D341Med (cell line): ENCODE results near the gene SCGN.

ENCODE experiments used
- DNase-seq: peaks from one replicate; pipeline ENCODE4 v3.0.0; 2012; ENCODE audit warnings: low spot score

The SCGN gene

DNA sequence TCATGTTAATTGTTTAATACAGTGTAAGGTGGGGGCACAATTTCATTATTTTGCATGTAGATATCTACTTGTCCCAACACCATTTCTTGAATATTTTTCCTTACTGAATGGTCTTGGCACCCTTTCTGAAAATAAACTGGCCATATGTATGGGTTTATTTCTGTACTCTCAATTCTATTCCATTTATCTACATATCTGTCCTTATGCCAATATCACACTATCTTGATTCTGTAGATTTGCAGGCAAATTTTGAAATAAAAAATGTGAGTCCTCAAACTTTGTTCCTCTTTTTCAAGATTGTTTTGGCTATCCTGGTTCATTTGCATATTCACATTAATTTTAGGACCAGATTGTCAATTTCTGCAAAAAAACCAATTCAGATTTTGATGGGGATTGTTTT lies 34.8 kb downstream of the SCGN start:
- no peak for DNase-seq

DNA sequence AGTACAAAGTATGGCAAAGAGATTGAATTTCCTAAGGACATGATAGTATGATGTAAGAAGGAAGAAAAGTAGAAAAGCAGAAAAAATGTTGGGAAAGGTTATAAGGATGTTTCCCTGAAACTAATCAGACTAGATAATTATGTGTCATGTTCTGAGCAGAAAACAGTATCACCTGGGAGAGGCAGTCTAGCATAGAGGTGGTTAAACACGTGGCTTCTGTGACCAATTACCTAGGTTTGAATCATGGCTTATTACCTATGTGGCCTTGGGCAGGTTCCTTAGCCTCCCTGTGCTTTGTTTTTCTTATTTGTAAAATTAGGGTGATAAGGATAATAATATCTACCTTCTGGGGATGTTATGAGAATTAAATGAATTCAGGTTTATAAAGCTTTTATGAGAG lies 38.0 kb downstream of the SCGN start:
- DNase-seq = no peak

DNA sequence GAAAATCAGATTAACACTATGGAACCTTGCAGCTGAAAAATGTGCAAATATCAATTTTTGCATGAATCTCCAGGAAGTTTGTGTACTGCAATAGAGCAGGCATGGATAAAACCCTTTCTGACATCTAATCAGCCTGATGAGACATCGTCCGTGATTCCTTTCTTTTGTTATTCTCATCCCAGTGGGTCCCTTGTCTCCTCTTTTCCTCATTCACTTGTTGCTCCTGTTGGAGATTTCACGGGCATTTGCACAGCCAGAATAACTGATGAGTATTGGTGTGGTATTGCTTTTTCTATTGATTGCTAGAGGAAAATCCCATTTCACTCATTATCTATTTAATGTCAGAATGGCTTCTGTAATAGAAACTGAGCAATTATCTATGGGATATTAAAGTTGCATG lies 39.9 kb downstream of the SCGN start:
- no peak for DNase-seq

DNA sequence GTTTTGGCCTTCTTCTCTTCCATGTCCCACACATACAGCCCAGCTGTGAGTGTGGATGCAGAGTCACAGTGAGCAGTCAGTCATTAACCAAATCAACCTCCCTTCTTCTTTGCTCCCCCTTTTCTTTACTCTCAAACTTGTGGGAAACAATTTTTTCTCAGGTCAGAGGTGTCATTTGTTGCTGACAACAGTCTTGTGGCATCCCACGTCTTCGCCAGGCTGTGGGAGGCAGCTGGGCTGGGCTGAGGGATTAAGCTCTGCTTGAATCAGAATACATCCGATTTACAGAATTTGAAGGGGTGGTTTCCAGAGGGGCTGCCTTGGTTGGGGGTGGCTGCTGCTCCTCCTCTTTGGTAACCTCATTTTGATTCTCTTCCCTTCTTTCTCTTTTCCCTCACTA lies 40.5 kb downstream of the SCGN start:
- no peak for DNase-seq

DNA sequence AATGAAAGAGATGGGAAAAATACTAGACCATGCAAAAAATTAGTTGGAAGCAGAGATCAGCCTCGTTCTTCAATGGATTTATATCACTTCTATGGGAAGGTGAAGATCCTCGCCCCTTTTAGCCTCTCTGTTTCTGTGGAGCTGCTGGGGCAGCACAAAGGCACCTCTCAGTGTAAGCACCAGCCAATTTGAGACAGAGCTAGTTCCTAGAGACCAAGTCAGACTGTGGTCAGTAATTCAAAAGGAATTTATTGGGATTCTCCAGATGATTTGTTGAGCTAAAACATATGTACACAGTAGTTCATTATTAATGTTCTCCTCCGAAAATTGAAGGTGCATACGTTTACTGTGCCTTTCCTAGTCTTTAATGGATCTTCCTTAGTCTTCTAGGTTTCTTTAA lies 42.4 kb downstream of the SCGN start:
- DNase-seq = no peak

DNA sequence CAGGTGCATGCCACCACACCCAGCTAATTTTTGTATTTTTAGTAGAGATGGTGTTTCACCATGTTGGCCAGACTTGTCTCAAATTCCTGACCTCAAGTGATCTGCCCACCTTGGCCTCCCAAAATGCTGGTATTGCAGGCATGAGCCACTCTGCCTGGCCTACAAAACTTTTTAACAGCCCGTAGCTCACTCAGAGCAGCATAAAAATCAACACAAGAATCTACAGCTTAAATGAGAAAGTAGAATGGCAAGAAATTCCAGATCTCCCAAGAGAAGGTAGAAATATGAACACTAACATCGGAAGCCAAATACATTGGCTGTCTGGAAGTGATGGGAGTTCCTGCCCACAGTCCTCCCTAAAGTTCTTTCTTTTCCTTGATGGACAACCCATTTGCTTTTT lies 43.7 kb downstream of the SCGN start:
- no peak for DNase-seq

DNA sequence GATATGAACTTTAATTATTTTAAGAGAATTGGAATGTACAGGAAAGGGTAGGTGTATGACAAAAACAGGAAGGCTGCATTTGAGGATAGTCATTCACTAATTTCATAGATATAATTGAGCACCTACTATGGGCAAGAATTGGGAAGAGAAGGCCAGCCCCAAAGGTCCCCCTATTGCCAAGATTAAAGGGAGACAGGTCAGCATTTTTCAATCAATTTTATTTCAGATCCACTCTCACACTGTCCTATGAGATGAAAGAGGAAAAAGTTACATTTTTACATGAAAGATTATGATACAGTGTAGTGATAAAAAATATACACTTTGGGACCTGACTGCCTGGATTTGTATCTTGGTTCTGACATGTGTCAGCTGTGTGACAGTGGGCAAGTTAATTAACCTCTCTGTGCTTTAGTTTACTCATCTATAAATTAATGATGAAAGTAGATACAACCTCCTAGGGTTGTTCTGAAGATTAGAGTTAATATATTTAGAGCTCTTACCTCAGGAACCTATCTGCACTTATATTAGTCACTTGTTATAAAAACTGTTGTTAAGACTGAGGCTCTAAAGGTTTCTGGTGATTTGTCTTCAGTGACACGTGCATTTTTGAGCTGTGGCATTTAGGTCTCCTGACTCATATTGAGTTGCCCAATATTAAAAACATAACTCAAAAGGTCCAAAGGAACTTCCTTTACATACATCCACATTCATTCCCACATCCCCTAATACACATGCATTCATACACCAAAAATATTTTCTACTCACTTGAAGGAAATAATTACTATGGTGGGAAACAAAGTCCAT lies 45.7 kb downstream of the SCGN start:
- no peak for DNase-seq

DNA sequence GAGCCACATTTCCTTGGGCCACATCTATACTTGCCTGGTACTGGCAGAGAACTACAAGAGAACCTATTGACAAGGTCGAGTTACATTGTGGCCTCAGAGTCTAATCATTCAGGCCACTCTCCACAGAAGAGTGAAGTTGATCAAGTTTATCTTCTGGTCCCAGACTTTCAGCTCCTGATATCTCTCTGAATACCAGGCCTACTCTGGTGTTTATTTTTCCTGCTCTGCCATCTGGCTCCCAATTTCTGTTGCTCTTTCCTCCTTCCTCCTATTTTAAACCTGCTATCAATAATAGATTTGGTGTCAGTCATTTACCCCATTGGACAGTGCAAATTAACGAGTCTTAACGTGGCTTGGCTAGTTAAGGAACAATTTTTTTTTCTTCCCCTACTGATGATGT lies 46.6 kb downstream of the SCGN start:
- DNase-seq = no peak

DNA sequence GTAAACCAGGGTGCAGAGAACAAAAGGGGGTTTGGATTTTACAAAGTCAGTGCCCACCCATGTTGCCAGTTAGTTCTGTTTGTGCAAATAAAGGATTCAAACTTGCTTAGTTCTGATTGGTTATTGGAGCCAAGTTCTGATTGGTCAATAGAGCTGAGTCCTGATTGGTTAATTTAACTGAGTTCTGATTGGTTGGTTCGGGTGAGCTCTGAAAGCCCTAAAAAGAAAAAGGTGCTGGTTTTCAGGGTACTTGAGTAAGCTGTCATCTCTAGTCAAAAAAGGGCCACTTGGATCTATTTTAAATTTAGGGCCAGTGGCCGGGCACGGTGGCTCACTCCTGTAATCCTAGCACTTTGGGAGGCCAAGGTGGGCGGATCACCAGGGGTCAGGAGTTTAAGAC lies 47.6 kb downstream of the SCGN start:
- no peak for DNase-seq

DNA sequence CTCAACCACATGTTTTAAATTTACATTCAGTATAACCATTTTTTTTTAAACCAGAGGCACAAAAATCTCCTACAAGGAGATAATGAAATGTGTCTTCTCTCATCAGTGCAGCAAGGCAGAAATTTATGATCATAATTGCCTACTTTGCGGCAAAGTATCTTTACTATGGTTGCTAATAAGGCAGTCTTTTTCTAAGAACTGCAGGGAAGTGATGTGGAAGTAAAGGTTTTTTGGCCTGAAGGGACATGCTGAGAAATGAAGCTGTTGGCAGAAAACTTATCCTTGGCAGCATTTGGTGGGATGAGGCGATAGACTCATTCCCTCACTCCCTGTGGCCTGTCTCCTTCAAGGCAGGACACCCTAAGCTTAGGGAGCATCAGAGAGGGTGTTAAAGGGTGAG lies 48.7 kb downstream of the SCGN start:
- DNase-seq = no peak

DNA sequence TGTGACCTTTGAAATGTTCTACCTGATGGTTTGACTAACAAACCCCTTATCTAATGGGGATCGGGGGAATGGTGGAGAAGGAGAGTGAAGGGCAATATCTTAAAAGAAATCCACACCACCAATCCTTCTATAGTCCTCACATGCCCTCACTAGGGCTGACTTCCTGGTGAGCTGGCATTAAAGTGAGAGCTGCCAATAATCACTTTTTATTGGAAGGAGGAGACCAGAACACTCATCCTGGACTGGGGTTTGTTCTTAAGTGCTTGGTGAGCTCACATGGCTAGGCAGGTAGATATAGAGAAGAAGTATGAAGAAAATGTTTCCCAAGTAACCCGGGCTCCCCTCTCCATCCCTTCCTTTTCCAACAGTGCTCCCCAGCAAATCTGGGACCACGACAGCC lies 49.8 kb downstream of the SCGN start:
- no peak for DNase-seq

DNA sequence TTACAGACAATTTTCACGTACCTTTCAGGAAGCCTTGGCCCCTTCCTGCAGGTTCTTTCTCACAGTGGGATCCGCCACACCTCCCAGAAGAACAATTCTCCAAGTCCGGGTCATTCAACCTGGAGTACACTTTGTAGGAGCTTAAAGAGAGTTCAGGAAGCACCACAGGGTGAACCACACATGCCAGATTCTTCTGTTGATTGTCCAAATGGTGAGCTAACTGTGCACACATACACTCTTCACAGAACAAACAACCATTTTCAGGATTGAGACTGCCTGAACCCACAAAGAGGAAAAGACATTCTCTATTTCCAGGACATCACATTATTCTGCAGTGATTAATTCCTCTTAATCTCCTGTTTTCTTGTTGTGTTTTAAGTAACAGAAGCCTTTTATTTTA lies 51.0 kb downstream of the SCGN start:
- no peak for DNase-seq

DNA sequence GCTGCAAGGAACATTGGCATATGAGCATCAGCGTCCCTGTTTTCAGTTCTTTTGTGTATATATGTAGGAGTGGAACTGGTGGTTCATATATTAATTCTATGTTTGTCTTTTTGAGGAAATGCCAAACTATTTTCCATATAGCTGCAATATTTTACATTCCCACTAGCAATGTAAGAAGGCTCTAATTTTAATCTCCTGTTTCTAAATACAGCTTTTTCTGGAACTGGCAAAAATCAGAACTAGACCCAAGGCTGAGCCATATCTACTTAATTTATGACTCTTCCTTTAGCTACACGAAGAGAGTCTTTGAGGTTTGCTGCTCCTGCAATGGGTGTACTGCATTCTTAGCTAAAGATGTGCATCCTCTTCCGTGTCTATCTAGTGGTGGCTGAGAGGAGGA lies 52.0 kb downstream of the SCGN start:
- DNase-seq = no peak

DNA sequence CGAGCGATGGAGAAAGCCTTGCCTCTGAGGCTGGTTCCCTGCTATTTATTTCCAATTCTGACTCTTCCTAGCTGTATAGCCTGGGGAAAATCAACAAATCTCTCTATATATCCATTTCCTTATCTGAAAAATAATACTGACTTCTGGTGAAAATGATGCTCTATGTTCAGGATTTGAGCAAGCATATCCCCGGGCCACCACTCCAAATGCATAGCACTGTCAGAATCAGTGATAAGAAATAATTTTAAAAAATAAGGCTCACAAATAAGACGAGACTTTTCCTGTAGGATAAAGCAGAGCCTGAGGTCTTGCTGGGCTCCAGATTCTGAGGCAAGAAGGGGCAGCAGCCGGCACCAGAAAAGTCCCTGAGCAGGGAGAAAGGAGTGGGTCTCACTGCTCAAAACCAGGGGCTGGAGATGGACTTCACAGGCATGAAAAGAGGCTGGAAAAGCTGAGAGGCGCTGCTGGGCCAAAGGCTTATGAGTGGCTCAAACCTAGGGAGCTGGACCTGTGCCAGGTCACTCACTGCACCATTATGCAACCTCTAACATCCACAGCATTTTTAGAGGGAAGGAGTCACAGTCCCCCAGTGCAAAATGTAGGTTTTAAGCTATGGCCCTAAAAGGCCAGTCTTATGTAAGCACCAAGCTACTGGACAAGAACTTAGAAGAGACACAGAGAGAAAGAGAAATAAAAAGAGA lies 54.4 kb downstream of the SCGN start:
- DNase-seq = no peak

DNA sequence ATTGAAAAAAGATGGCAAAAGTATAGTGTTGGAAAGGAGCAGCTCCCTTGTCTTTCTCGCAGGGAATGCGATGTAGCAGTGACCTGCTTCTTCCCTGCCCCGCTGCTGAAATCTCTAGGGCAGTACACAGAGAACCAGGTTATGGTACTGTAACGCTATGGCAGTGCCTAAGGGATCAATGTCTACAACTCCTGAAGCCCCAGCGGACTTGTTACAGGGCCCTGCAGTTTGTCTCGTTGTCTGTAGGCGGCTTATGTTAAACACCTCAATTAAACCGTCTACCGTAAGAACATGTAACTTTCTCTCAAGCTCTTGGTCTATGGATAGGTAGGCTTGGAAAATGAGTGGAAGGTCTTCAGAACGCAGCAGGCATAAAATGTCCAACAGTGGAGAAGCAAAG lies 57.7 kb downstream of the SCGN start:
- DNase-seq = no peak

DNA sequence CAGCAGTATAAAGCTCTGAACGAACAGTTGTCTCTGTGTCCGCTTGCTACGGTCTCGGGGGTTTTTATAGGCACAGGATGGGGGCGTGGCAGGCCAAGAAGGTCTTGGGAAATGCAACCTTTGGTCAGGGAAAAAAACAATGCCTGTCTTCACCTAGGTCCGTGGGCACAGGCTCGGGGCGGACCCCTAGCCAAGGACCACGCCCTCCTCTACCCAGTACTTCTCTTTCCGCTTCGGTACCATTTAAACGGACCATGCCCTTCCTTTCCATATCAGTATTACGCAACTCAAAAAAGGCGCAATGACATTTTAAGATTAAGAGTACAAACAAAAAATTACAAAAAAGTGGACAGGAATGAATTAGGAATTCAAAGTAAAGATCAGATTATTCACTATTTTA lies 58.3 kb downstream of the SCGN start:
- no peak for DNase-seq

DNA sequence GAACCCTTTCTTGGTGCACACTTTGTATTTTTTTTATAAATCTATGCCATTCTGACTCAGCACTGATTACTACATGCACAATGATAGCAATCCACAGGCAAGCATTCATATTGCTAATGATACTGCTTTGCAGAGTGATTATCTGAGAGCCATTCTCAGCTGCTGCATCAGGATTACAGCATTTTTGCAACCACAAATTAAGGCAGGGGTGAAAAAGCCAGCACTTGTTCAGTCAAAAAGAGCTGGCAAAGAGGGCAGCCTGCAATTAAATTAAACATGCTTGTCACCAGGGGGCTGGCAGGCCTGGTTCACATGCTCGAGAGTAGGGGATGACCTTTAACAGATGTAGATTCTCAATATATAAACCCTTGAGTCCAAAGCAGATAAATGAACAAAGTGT lies 61.8 kb downstream of the SCGN start:
- no peak for DNase-seq

DNA sequence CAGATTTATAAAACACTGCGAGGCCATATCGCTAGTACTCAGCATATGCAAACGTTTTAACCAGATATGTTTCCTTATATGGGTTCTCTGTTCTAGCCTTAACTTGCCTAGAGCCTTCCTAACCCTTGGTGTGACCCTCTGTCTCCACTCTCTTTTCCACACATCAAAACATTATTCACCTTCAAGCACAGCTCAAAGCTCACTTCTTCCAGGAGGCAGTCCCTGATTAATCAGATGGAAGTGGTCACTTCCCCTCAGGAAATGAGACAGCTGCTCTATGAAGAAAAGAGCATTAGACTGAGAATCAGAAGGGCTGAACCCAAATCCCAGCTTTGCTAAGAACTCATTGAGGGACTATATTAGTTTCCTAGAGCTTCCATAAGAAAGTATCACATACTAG lies 62.8 kb downstream of the SCGN start:
- no peak for DNase-seq

DNA sequence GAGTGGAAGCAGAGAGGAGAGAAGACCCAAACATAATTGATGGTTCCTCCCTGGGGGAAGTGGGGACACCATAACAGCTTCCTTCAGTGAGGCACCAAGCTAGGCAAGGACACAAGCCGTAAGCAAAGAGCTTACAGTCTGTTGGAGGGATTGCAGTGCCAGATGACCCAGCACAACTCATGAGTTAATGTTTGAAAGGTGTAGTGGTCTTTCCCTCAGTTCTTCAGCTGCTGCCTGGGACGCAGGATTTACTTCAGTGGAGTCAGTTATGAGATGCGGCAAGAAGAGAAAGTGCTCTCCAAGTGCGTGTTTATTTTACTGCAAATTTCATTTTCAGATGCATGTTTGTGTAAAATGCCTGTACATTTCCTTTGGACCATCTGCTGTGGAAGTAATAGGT lies 63.8 kb downstream of the SCGN start:
- DNase-seq = no peak

DNA sequence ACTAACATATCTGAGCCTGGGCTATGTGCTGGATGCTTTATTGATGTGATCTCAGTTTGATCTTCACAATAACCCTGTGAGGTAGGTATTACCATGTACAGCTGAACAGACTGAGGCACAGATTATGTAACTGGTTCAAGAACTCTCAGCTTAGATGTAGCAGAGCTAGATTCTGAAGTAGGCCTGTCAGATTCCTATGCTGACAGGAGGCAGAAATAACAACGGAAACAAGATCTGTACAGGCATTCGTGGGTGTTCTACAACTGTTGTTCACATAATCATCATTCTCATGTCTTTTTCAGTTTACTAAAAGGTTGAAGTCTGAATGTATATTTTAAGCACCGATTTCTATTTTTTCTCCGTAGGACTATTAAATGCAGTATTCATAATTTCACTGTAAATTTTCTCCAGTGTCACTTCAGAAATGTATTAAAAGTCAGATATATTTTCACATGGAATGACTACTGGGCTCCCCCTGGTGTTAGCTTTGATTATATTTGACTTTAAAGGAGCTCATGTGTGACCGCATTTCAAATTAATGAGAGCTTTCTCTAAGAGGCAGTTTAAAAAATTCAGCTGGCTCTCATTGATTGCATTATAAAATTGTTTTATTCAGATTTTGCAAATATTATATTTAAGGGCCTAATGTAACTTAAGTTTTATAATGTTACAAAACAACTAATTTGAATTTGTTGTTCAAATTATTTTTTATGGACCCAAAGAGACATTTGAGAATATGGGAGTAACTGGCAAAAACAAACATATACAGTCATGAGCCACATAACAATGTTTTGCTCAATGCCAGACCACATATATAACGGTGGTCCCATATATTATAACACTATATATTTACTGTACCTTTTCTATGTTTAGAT lies 66.1 kb downstream of the SCGN start:
- DNase-seq = peak; percentile 46

DNA sequence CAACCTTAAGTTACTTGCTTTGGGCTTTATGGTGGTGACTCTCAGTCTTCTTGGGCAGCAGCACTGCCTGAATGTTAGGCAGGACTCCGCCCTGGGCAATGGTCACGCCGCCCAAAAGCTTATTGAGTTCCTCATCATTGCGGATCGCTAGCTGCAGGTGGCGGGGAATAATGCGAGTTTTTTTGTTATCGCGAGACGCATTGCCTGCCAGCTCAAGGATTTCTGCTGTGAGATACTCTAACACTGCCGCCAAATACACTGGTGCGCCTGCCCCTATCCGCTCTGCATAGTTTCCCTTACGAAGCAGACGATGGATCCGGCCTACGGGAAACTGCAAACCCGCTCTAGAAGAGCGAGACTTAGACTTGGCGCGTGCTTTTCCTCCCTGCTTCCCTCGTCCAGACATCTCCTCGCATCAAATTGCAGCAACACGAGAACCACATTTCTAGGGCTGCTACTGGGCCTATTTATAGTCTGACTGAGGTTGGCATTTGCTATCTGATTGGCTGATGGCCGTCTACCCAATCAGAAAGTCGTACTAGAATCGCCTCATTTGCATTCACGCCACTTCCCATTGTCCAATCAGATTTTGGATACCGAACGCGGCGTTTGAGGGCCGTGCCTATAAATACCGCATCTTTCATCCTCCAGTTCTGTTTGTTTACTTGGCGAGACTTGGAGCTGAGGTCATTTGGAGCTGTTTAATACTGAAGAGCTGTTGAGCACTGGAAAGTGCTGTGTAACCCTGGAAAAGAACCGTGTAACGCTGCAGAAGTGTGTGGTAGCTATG lies 74.3 kb downstream of the SCGN start:
- no peak for DNase-seq

DNA sequence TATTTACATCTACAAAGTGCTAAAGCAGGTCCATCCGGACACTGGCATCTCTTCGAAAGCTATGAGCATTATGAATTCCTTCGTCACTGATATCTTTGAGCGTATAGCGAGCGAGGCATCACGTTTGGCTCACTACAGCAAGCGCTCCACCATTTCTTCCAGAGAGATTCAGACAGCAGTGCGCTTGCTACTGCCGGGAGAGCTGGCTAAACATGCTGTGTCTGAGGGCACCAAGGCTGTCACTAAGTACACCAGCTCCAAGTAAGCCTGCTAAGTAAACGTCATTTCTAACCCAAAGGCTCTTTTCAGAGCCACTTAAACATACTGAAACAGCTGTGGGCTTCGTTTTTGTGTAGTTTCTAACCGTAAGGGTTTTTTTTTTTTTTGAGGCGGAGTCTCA lies 75.0 kb downstream of the SCGN start:
- DNase-seq = no peak
